ENCODE results near the gene ELOVL5.

DNA sequence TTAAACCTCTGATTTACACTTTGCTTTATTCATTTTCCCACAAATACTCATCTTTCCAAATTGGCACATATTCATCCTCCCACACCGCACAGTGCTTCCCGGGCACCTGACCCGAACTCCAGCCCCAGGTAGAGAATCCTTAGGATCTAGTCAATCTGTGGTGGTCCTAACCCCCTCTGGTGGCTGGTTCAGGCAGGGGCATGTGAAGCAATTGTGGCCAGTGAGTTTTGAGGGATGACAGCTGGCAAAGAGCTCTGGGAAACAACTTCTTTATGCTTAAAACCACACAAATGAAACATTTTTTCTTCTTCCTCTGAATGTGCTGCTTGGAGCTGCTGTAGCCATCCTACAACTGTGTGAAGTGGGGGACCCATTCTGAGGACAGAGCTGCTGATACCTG lies 54.7 kb downstream of the ELOVL5 start:
- TF ChIP-seq CTCF (IDR thresholded peaks at IDR 0.05) = peak in 1 of 2 donors; percentile 4
- TF ChIP-seq POLR2A (IDR thresholded peaks at IDR 0.05) = no peak
- no peak for TF ChIP-seq EP300 (IDR thresholded peaks at IDR 0.05)
